ENCODE results near the gene PIGO. TPM values are rescaled to one million over a fixed set of nuclear protein-coding genes. Genes with fewer than 3 reads are reported as not detected.

The PIGO gene
- total and polyA plus RNA-seq, 2 of the 8 experiments (the other 6 are each of a cell fraction or from before 2014, with no cell fraction given), result 20.5 to 31.3 TPM

- TF ChIP-seq CHD7 (IDR thresholded peaks at IDR 0.05; ENCODE audit: insufficient replicate concordance, low read length) (no peak), ASH2L (IDR thresholded peaks at IDR 0.05; ENCODE audit: low read length) (no peak), CTBP2 (IDR thresholded peaks at IDR 0.05; ENCODE audit: borderline replicate concordance, insufficient read depth, insufficient read length, low read length) (no peak), GTF2F1 (IDR thresholded peaks at IDR 0.05; ENCODE audit: borderline replicate concordance, low read depth, low read length) (no peak), CREB1 (IDR thresholded peaks at IDR 0.05) (no peak), SIX5 (IDR thresholded peaks at IDR 0.05; ENCODE audit: low read depth, low read length) (no peak), YY1 (IDR thresholded peaks at IDR 0.05; ENCODE audit: low read depth, low read length) (no peak), EZH2 (IDR thresholded peaks at IDR 0.05; ENCODE audit: low read depth, low read length, severe bottlenecking) (no peak), MAFK (IDR thresholded peaks at IDR 0.05; ENCODE audit: low read depth, low read length) (no peak), BACH1 (IDR thresholded peaks at IDR 0.05; ENCODE audit: low read length) (no peak), RFX5 (IDR thresholded peaks at IDR 0.05; ENCODE audit: borderline replicate concordance, low read depth, low read length) (no peak), GABPA (IDR thresholded peaks at IDR 0.05; ENCODE audit: borderline replicate concordance, insufficient read depth, low read length) (no peak), TBP (IDR thresholded peaks at IDR 0.05; ENCODE audit: low read depth, low read length) (no peak)
Measured at GRCh38 chr9:35074791-35075190, 21.6 kb downstream of the PIGO start (continued).
